IMR-90 (cell line): Measurements from ENCODE around the gene KCNK7. TPM values are rescaled to one million over a fixed set of nuclear protein-coding genes. Genes with fewer than 3 reads are reported as not detected.

Source experiments
- ATAC-seq: fragments of 200-7000 bp; cut with Tn5 transposase; 2 replicates; pipeline ENCODE4 v1.9.1; 2020; ENCODE audit warnings: low read depth, mild to moderate bottlenecking, moderate library complexity
- BruUV-seq: library from RNA; stranded (reverse); fragments of 400-500 nt; replicated peaks from 2 replicates; lab custom pipeline; 2021; lab: Mats Ljungman, UMichigan
- CTCF ChIA-PET: fragments of 300-600 bp; formaldehyde crosslinking; extraction: SDS; loops from one replicate; lab custom pipeline; 2021; ENCODE audit warnings: antibody characterized with exemption; lab: Yijun Ruan, JAX
- POLR2A ChIA-PET: fragments of 300-600 bp; sonication (Branson Sonifier 250); formaldehyde crosslinking; loops from one replicate; lab custom pipeline; 2022; ENCODE audit warnings: antibody characterized with exemption; ENCODE audit not compliant: unreplicated experiment; lab: Charles Lee
- DNase-seq: peaks from one replicate; pipeline ENCODE4 v3.0.0; 2013
- H2AFZ ChIP-seq: replicated peaks from 2 replicates; pipeline ENCODE3; 2013; ENCODE audit warnings: low read length, mild to moderate bottlenecking; ENCODE audit not compliant: poor library complexity
- H2AK5ac ChIP-seq: 2 replicates; pipeline ENCODE4 v1.6.1; 2013; ENCODE audit warnings: low read depth, low read length, inconsistent platforms
- H2AK9ac ChIP-seq: replicated peaks from 2 replicates; pipeline ENCODE3; 2013; ENCODE audit warnings: mild to moderate bottlenecking, low read depth, low read length, moderate library complexity; ENCODE audit not compliant: poor library complexity
- H2BK120ac ChIP-seq: 2 replicates; pipeline ENCODE4 v1.6.1; 2013; ENCODE audit warnings: low read depth, low read length, inconsistent platforms
- H2BK15ac ChIP-seq: 3 replicates; pipeline ENCODE4 v1.6.1; 2013; ENCODE audit warnings: low read depth, low read length, inconsistent platforms
- H2BK20ac ChIP-seq: 2 replicates; pipeline ENCODE4 v1.6.1; 2013; ENCODE audit warnings: low read depth, mild to moderate bottlenecking, inconsistent platforms, low read length, moderate library complexity
- H2BK5ac ChIP-seq: 2 replicates; pipeline ENCODE4 v1.6.1; 2013; ENCODE audit warnings: mild to moderate bottlenecking, low read depth, low read length, inconsistent platforms; ENCODE audit not compliant: poor library complexity, severe bottlenecking
- H3K14ac ChIP-seq: replicated peaks from 2 replicates; pipeline ENCODE4 v1.6.1; 2013; ENCODE audit warnings: low read depth, low read length, inconsistent platforms
- H3K18ac ChIP-seq: 2 replicates; pipeline ENCODE4 v1.6.1; 2013; ENCODE audit warnings: low read depth, low read length, control low read depth
- H3K23ac ChIP-seq: 2 replicates; pipeline ENCODE4 v1.6.1; 2013; ENCODE audit warnings: low read depth, low read length, inconsistent platforms
- H3K27ac ChIP-seq: 2 replicates; pipeline ENCODE4 v1.5.1; 2013; ENCODE audit warnings: mild to moderate bottlenecking, control low read depth, low read length; ENCODE audit not compliant: insufficient read depth
- H3K27me3 ChIP-seq: 2 replicates; pipeline ENCODE4 v1.6.1; 2013; ENCODE audit warnings: low read length; ENCODE audit not compliant: control insufficient read depth, insufficient read depth
- H3K36me3 ChIP-seq: 2 replicates; pipeline ENCODE4 v1.6.1; 2013; ENCODE audit warnings: low read length, mixed read lengths; ENCODE audit not compliant: control insufficient read depth, insufficient read depth
- H3K4ac ChIP-seq: 2 replicates; pipeline ENCODE4 v1.6.1; 2013; ENCODE audit warnings: low read depth, low read length, inconsistent platforms
- H3K4me1 ChIP-seq: 2 replicates; pipeline ENCODE4 v1.6.1; 2013; ENCODE audit warnings: low read length, mixed read lengths; ENCODE audit not compliant: control insufficient read depth, insufficient read depth
- H3K4me2 ChIP-seq: 2 replicates; pipeline ENCODE4 v1.6.1; 2013; ENCODE audit warnings: low read depth, mild to moderate bottlenecking, control low read depth, low read length, moderate library complexity
- H3K4me3 ChIP-seq: 2 replicates; pipeline ENCODE4 v1.5.1; 2013; ENCODE audit warnings: low read depth, mild to moderate bottlenecking, control low read depth, low read length, moderate library complexity; ENCODE audit not compliant: insufficient read depth
- H3K56ac ChIP-seq: 2 replicates; pipeline ENCODE4 v1.6.1; 2013; ENCODE audit warnings: low read length, inconsistent platforms; ENCODE audit not compliant: insufficient read depth; ENCODE audit errors: extremely low read depth
- H3K79me1 ChIP-seq, 2 experiments: 2 replicates each; pipeline ENCODE4 v1.6.1; 2013; ENCODE audit warnings: low read length in 2 of 2, inconsistent platforms in 1 of 2, low read depth in 1 of 2
- H3K9ac ChIP-seq: 2 replicates; pipeline ENCODE4 v1.6.1; 2013; ENCODE audit warnings: low read depth, low read length, control low read depth
- H3K9me1 ChIP-seq: 2 replicates; pipeline ENCODE4 v1.6.1; 2013; ENCODE audit warnings: low read length, inconsistent platforms; ENCODE audit not compliant: insufficient read depth
- H3K9me3 ChIP-seq: 2 replicates; pipeline ENCODE4 v1.6.1; 2013; ENCODE audit warnings: low read length; ENCODE audit not compliant: control insufficient read depth, insufficient read depth
- H4K20me1 ChIP-seq: 2 replicates; pipeline ENCODE4 v1.6.1; 2013; ENCODE audit warnings: low read length, inconsistent platforms; ENCODE audit not compliant: insufficient read depth
- H4K5ac ChIP-seq: 2 replicates; pipeline ENCODE4 v1.6.1; 2013; ENCODE audit warnings: mild to moderate bottlenecking, low read depth, low read length, control low read depth
- H4K8ac ChIP-seq, 2 experiments: 2 replicates each; pipeline ENCODE4 v1.6.1; 2013; ENCODE audit warnings: low read depth in 2 of 2, low read length in 2 of 2, control low read depth in 1 of 2, inconsistent platforms in 1 of 2
- H4K91ac ChIP-seq: 2 replicates; pipeline ENCODE4 v1.6.1; 2013; ENCODE audit warnings: low read depth, low read length, inconsistent platforms; ENCODE audit not compliant: insufficient read depth
- CEBPB ChIP-seq: IDR thresholded peaks from 2 replicates; pipeline ENCODE4 v1.6.1; 2012; ENCODE audit warnings: low read depth, low read length, improper control_type of control experiment
- CHD1 ChIP-seq: IDR thresholded peaks from 2 replicates; pipeline ENCODE4 v1.6.1; 2012; ENCODE audit warnings: low read depth, low read length, improper control_type of control experiment
- FOS ChIP-seq: fragments of 150-350 bp; IDR thresholded peaks from 2 replicates; pipeline ENCODE4 v1.6.1; 2016; ENCODE audit warnings: low read depth, low read length
- MAFK ChIP-seq: IDR thresholded peaks from 2 replicates; pipeline ENCODE4 v1.6.1; 2012; ENCODE audit warnings: low read depth, low read length, improper control_type of control experiment
- MAZ ChIP-seq: IDR thresholded peaks from 2 replicates; pipeline ENCODE4 v1.6.1; 2012; ENCODE audit warnings: low read depth, mild to moderate bottlenecking, low read length, improper control_type of control experiment, moderate library complexity, borderline replicate concordance
- MXI1 ChIP-seq: IDR thresholded peaks from 2 replicates; pipeline ENCODE4 v1.6.1; 2012; ENCODE audit warnings: low read depth, mild to moderate bottlenecking, low read length, moderate library complexity, borderline replicate concordance
- NFE2L2 ChIP-seq: fragments of 150-350 bp; IDR thresholded peaks from 2 replicates; pipeline ENCODE4 v1.6.1; 2016; ENCODE audit warnings: low read depth, mild to moderate bottlenecking, low read length
- POLR2A ChIP-seq: IDR thresholded peaks from 2 replicates; pipeline ENCODE4 v1.6.1; 2012; ENCODE audit warnings: mild to moderate bottlenecking, low read depth, low read length
- WGBS, 2 experiments: methylation state at CpG; one replicate each; pipeline versions ENCODE4 v1.1.5 to v1.1.7; 2013; ENCODE audit warnings: missing lambda C conversion rate in 2 of 2; ENCODE audit not compliant: insufficient read length in 1 of 2; ENCODE audit errors: extremely low coverage in 2 of 2; 5-methylcytosine and 5-hydroxymethylcytosine counted together
- dilution Hi-C: fragments of 300-500 bp; cut with HindIII; formaldehyde crosslinking; loops from one replicate; pipeline ENCODE4 v1.14.3; 2018; ENCODE audit warnings: low sequenced_read_pairs; ENCODE audit not compliant: unreplicated experiment
- in situ Hi-C: fragments of 300-500 bp; cut with MboI; formaldehyde crosslinking; loops from 3 replicates; pipeline ENCODE4 v1.14.3; 2019; ENCODE audit warnings: low sequenced_read_pairs, inconsistent platforms, mixed read lengths
- intact Hi-C: fragments of 100-400 bp; cut with micrococcal nuclease; formaldehyde crosslinking; loops from 2 replicates; pipeline ENCODE4 v1.10.0; 2022
- polyA plus RNA-seq, 3 experiments: library from polyadenylated mRNA; depleted of rRNA; stranded (reverse); fragments of >200 nt; gene quantifications; 2 replicates each; pipeline ENCODE4 v1.2.3, GENCODE V29; 2012; ENCODE audit warnings: low replicate concordance in 1 of 3
- total RNA-seq: library from RNA; depleted of rRNA; stranded (reverse); fragments of >200 nt; gene quantifications from 2 replicates; pipeline ENCODE4 v1.2.3, GENCODE V29; 2012
- TF ChIP-seq, protein P1 (sequence below): fragments of 150-350 bp; IDR thresholded peaks from 2 replicates; pipeline ENCODE4 v1.6.1; 2016; ENCODE audit warnings: low read depth, mild to moderate bottlenecking, low read length, moderate library complexity, borderline replicate concordance
- TF ChIP-seq, protein P2 (sequence below): conservative IDR thresholded peaks from 2 replicates; pipeline ENCODE4 v1.5.1; 2012; ENCODE audit warnings: mild to moderate bottlenecking, low read depth, low read length, improper control_type of control experiment
- TF ChIP-seq, protein P3 (sequence below): fragments of 150-350 bp; IDR thresholded peaks from 2 replicates; pipeline ENCODE4 v1.6.1; 2017; ENCODE audit warnings: mild to moderate bottlenecking, antibody characterized with exemption, low read length, low read depth

Gene KCNK7
- total and polyA plus RNA-seq, 2 of the 4 experiments (the other 2 are of a cell fraction) = 0.09 TPM; not detected in 1

DNA sequence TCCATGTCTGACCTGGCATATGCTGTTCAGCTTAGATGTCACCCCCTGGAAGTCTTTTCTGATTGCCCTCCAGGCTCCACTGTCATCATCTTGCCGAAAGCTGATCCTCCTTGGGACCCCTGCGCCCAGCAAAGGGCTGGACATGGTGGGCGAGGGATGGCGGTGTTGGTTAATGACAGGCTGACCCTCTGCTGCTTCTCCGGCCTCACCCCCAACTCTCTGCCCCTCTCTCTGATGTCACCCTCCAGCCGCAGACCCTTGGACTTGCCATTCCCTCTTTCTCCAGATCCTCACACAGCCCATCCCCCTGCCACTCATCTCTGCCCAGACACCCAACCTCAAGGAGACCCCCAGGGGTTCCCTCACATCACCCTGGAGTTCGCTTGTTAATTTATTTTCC, 17.5 kb downstream of the KCNK7 start:
- no peak overlapping the region; the same call in 1 of the 2 replicates for H3K4me2 ChIP-seq
- TF ChIP-seq MAFK = no peak
- no peak for TF ChIP-seq MAZ
- TF ChIP-seq POLR2A = no peak
- no peak for TF ChIP-seq FOS
- no peak for TF ChIP-seq CEBPB
- no peak for TF ChIP-seq CHD1
- TF ChIP-seq, protein P1, sequence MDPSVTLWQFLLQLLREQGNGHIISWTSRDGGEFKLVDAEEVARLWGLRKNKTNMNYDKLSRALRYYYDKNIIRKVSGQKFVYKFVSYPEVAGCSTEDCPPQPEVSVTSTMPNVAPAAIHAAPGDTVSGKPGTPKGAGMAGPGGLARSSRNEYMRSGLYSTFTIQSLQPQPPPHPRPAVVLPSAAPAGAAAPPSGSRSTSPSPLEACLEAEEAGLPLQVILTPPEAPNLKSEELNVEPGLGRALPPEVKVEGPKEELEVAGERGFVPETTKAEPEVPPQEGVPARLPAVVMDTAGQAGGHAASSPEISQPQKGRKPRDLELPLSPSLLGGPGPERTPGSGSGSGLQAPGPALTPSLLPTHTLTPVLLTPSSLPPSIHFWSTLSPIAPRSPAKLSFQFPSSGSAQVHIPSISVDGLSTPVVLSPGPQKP = no peak
- no peak for TF ChIP-seq MXI1
- TF ChIP-seq, protein P2, sequence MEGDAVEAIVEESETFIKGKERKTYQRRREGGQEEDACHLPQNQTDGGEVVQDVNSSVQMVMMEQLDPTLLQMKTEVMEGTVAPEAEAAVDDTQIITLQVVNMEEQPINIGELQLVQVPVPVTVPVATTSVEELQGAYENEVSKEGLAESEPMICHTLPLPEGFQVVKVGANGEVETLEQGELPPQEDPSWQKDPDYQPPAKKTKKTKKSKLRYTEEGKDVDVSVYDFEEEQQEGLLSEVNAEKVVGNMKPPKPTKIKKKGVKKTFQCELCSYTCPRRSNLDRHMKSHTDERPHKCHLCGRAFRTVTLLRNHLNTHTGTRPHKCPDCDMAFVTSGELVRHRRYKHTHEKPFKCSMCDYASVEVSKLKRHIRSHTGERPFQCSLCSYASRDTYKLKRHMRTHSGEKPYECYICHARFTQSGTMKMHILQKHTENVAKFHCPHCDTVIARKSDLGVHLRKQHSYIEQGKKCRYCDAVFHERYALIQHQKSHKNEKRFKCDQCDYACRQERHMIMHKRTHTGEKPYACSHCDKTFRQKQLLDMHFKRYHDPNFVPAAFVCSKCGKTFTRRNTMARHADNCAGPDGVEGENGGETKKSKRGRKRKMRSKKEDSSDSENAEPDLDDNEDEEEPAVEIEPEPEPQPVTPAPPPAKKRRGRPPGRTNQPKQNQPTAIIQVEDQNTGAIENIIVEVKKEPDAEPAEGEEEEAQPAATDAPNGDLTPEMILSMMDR = no peak
- TF ChIP-seq NFE2L2 = no peak
- TF ChIP-seq, protein P3, sequence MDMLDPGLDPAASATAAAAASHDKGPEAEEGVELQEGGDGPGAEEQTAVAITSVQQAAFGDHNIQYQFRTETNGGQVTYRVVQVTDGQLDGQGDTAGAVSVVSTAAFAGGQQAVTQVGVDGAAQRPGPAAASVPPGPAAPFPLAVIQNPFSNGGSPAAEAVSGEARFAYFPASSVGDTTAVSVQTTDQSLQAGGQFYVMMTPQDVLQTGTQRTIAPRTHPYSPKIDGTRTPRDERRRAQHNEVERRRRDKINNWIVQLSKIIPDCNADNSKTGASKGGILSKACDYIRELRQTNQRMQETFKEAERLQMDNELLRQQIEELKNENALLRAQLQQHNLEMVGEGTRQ = no peak
- no peak overlapping the region for H2AFZ ChIP-seq
- H3K23ac ChIP-seq = no peak overlapping the region; the same call in 1 of the 2 replicates
- no peak overlapping the region for H3K4me3 ChIP-seq
- POLR2A ChIA-PET = no interaction called here
- H4K20me1 ChIP-seq = peaks cover 21% of the 10 kb centered on the region
- intact Hi-C loops = no loop called here
- H2AK5ac ChIP-seq = no peak overlapping the region
- H4K8ac ChIP-seq = no peak overlapping the region
- 0 out of 2 replicates have a peak overlapping the region, but pooled peaks have one; percentile 8 for H3K9ac ChIP-seq
- no peak for DNase-seq
- H2BK5ac ChIP-seq = no peak overlapping the region
- H4K91ac ChIP-seq = no peak overlapping the region
- H3K9me1 ChIP-seq = peaks cover 8% of the 10 kb centered on the region
- H3K9me3 ChIP-seq = no peaks in the 10 kb centered on the region
- BruUV-seq = no TSS peak
- no peak overlapping the region for H3K18ac ChIP-seq
- peaks cover 20 to 51% of the 10 kb centered on the region in 2 experiments; a peak in 3 of 4 replicates for H3K79me1 ChIP-seq
- H3K27me3 ChIP-seq = no peaks in the 10 kb centered on the region
- H3K14ac ChIP-seq = no peak overlapping the region
- in situ Hi-C loops = no loop called here
- no peak overlapping the region for H4K5ac ChIP-seq
- no peak overlapping the region for H3K27ac ChIP-seq
- H3K56ac ChIP-seq = no peak overlapping the region
- H2AK9ac ChIP-seq = peak overlapping the region; percentile 95
- CTCF ChIA-PET = no interaction called here
- no peak overlapping the region for H3K4ac ChIP-seq
- dilution Hi-C loops = no loop called here
- no peak overlapping the region for H2BK120ac ChIP-seq
- H3K4me1 ChIP-seq = peaks cover 29% of the 10 kb centered on the region
- no peak overlapping the region for H2BK15ac ChIP-seq
- ATAC-seq = no peak
- H2BK20ac ChIP-seq = no peak overlapping the region
- peaks cover 26% of the 10 kb centered on the region; the same call in 1 of the 2 replicates for H3K36me3 ChIP-seq
- WGBS, 2 experiments = 92% methylated on average over 5 of the region's 7 CpGs; no CpG with 5 or more reads in 1 of the 2 experiments
